Gastroesophageal sphincter (tissue), 3 donors: ENCODE results near the gene MRTO4.
"Not testable (repeated sequence)": the region's sequence is repeated elsewhere in the genome, so short reads cannot be mapped to it uniquely, and the experiment has no call there.

Experiments
- CTCF ChIP-seq, 4 experiments: fragments of 200-600 bp in 2 of 4; fragments of 450-650 bp in 2 of 4; sonication (generic) in 1 of 4; IDR thresholded peaks; one replicate each; pipeline ENCODE4 v1.5.1; 2017 to 2019; ENCODE audit warnings: antibody characterized with exemption in 4 of 4, mild to moderate bottlenecking in 2 of 4, moderate library complexity in 2 of 4
- EP300 ChIP-seq: sonication (generic); formaldehyde crosslinking; IDR thresholded peaks from one replicate; pipeline ENCODE4 v1.6.1; 2017; ENCODE audit warnings: antibody characterized with exemption, mild to moderate bottlenecking
- POLR2A ChIP-seq, 2 donors: fragments of 450-650 bp; IDR thresholded peaks; one replicate each; pipeline ENCODE4 v1.6.1; 2017; ENCODE audit warnings: antibody characterized with exemption in 2 of 2, mild to moderate bottlenecking in 2 of 2, moderate library complexity in 1 of 2
- POLR2AphosphoS5 ChIP-seq: sonication (generic); formaldehyde crosslinking; IDR thresholded peaks from one replicate; pipeline ENCODE4 v1.6.1; 2017; ENCODE audit warnings: antibody characterized with exemption

DNA sequence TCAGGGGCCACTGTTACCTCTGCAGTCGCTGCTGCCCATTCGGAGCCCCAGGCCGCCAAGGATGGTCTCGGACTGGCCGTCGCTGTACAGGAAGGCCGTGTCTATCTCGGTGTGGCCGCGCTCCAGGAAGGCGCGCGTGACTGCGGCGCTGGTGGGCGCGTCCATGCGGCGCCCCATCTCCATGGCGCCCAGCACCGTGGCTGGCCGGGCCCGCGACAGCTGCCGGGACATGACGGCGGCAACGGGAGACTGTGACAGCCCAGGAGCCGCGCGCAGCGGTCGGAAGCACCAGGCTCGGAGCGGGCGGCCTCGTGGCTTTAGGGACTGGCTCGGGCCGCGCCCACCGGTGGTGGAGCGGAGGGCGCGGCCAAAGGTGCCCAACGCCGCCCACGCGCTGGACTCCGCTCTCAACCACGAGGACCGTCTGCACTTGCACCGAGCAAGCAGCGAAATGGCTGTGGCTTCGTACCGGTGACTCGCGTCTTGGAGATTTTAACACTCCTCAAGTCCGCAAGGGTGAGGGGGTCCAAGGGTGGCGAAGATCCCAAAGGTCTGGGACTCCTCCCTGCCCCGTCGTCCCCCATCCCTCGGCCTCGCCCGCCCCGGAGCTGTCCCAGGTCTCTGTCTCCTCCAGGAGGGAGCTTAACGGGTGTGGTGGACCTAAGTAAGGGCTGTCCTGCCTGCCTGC is 22.4 kb downstream of the MRTO4 start:
- not testable (repeated sequence) for TF ChIP-seq EP300; CTCF (IDR thresholded peaks at IDR 0.05); POLR2A (IDR thresholded peaks at IDR 0.05); POLR2AphosphoS5
